GM18511 (cell line): ENCODE measurements around the gene PPP2R3A.
A peak's percentile ranks its signal among the peaks of the same experiment; 100 is the strongest.

Experiments
- ATAC-seq: cut with Tn5 transposase; IDR thresholded peaks from one replicate; pipeline ENCODE4 v1.9.1; 2021; ENCODE audit warnings: mild to moderate bottlenecking, moderate library complexity; ENCODE audit not compliant: unreplicated experiment

The PPP2R3A gene

DNA sequence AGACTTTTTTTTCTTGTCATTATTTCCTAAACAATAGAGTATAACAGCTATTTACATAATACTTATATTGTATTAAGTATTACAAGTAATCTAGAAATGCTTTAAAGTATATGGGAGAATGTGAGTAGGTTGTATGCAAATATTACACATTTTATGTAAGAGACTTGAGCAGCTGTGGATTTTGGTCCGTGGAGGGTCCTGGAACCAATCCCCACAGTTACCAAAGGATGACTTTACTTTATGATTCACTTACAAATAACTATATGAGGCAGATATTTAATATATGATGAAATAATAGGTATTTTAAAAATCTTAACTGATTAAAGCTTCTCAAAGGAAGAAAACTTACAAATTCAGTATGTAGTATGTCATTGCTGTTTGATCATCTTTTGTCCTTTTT lies 56.3 kb downstream of the PPP2R3A start:
- ATAC-seq, result no peak

DNA sequence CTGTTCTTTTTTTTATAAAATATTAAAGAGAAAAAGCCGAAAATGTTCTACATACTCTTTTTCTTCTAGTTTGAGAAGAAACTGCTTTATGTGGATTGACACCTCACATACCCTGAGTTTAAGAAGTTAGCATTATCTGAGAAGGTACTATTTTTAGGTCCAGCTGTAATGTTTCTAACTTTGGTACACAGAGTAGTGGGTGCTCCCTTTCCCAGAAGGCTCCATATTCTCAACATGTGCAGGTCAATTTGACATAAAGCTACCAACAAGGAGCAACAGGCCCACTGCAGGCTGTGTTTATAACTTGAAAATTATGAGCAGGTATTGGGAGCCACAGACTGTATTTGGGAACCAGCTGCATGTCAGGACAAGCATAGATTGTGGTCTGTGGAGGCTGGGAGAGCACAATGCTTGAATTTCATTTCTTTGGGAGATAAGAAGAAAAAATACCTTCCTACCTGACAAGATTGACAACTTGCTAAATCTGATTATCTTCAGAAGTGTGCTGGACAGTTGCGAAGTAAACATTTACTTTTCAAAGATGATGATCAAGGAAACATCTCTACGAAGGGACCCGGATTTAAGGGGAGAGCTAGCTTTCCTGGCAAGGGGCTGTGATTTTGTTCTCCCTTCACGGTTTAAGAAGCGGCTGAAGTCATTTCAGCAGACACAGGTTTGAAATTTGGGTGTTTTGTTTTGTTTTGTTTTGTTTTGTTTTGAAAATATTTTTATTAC lies 57.2 kb downstream of the PPP2R3A start:
- ATAC-seq, result no peak

DNA sequence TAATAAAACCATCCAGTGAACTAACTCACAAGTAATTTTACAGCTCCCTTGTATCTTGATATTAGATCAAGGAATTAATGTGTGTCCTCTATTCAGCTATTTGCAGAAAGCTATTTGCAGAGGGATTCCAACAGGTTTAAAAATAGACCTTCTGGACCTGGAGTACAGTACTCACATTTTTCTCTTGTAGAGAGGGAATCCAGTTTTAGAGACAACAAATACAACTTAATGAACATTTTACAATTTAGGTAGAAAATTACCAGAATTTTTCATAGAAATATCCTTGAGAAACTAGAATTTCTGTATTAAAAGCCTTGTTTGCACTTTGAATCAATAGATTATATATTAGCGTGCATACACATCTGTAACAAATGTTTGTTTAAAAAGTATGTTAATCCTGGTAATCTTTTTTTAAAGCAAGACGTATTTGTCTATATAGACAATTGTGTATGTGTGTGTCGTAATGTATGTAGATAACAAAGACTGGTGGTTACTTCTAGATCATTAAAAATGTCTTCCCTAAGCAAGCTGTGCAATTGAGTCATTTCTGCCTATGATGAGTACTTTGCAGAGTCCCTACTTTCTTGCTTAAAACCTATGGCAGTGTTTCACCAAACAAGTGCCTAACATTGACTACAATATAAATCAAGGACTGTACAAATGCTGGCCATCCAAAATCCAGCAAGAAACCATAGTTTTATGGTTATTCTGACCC lies 57.9 kb downstream of the PPP2R3A start:
- ATAC-seq, result no peak

DNA sequence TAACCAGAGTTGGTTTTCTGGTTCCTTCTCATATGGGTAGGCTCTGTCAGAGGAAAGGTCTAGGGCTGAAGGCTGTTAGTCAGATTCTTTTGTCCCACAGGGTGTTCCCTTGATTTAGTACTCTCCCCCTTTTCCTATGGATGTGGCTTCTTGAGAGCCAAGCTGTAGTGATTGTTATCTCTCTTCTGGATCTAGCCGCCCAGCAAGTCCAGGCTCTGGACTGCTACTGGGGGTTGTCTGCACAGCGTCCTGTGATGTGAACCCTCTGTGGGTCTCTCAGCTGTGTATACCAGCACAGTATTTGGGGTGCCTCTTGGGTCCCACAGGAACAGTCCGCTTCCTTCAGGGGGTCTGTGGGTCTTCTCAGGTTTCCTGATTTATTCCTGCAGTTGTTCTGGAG lies 70.8 kb downstream of the PPP2R3A start:
- no peak for ATAC-seq

DNA sequence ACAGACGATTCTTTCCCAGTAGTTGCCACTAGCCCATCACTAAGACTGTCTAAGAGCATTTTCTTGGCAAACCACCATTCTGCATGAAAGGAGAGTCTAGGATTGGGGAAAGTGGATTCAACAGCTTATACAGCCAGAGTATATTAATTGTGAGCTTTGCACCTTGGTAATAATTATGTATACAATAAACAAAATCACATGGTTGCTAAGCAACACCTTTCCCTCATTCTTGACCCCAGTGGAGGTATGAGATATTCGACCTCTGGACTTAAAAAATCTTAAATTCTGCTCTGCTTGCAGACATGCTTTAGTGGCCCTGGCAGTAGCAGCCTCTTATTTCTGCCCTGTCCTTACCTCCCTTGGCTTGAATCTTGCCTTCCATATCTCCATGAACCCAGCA lies 73.1 kb downstream of the PPP2R3A start:
- ATAC-seq, result no peak

DNA sequence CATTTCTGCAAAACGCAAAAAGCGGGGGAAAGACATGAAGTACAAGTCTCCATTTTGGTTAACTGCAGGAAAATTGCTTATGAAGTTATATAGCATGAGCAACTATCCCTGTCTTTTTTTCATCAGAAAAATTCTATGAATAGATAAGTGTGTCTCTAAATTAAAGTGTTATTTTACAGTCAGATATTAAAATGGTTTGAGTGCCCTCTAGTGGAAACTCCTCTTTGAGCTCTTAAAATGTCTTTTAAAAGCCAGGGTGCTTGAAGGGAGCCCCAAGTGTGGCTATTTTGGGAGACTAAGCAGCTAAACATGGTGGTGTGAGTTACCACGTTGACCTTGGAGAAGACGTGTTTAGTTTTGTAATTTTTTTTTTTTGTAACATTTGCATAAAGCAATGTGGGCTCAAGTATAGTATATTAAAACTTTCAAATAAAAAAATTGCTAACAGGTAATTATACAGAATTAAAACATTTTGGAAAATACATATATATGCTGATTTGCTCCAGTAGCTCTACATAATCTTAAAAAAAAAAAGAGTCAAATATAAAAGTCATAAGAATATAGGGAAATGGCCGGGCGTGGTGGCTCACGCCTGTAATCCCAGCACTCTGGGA lies 77.2 kb downstream of the PPP2R3A start:
- no peak for ATAC-seq

DNA sequence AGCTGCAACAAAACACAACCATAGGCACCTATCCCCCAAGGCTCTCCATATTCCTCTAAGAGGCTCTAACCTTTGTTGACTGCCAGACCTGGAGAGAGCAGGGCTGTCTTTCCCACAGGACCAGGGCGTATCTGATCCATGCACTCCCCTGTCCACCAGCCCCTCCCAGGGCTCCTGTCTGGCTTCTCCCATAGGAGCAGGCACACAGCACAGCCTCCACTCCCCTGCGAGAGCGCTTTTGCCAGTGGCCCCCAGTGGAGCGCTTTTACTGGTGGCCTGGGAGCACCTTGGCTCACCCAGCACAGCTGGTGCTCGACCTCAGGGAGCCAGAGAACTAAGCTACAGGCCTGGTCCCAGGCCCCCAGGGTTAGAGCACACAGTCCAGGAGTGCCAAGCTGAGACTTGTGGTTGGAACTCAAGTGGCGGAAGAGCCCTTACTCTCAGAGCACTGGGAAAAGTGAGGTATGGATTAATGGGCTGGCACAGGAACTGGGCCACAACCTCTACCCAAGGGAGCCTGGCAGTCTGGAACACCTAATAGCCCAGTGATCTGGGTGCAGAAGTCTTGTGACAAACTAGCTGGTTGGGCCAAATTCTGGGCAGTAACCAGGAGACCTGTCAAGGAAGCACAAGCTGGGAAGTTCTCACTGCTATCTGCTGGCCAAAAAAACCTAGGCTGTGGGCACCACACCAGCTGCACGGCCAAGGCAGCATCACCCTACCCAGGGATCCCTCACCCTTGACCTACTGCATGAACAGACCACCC lies 79.6 kb downstream of the PPP2R3A start:
- ATAC-seq, result no peak

DNA sequence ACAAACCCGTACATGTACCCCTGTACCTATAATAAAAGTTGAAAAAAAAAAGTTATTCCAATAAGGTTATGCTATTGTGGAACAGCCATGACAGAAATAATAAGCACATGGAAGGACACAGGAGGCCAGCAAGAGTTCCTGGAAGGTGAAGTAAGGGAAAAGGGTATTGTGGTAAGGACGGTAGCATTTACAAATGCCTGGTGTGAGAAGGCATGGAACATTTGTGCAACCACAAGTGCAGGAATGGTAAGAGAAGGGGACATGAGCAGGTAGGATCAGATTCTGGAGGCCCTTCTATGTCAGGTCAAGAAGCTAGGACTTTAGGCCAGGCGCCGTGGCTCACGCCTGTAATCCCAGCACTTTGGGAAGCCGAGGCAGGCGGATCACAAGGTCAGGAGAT lies 82.5 kb downstream of the PPP2R3A start:
- ATAC-seq, result no peak

DNA sequence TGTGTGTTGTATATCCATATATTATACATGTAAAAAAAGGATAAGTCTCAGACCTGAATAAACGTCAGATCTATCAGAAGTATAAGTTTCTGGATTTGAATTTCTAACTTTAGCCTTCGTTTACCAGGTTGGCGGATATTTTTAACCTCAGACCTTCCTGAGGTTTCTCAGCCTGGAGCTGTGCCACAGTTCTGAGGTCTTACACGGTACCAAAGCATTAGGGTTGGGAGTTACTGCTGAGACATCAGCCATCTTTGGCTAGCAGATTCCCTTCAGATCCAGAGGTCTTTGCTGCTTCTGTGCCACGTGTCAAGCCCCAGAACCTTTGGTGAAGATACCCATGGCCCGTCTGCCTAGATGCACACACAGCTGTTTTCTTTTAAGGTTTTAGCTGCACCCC lies 84.7 kb downstream of the PPP2R3A start:
- no peak for ATAC-seq

DNA sequence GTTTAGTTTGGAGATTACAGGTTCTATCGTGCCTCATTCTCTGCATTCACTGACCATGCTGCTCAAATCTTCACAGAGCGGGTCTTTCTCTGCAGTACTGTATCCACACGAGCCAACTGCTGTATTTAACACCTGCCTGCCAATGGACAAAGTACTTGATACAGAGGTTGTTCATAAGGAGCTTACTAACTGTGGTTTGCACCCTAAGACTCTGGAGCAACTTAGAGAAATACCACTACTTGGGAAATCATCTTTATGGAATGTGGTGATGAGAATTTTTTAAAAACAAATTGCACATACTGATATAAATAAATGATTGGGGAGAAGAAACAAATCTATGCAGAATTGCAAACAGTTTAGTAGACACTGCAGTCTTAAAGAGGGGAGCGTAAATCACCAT lies 90.0 kb downstream of the PPP2R3A start:
- ATAC-seq, result no peak

DNA sequence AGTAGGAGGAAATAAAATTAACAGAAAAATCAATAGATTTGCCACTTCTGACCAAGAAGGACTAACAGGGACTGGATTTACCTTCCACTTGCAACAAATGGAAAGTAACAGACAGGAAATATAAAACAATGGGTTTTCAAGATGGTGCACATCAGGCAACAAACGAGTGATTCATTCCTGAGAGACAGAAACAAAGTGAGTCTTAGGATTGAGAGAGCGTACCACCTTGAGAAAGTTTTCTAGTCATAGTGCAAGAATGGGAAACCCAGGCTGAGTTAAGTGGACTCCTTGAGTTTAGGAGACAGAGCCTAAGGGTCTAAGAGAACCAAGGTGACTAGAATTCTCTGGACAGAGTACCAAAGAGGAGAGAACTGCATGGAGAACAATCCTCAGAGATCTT lies 101.7 kb downstream of the PPP2R3A start:
- no peak for ATAC-seq

DNA sequence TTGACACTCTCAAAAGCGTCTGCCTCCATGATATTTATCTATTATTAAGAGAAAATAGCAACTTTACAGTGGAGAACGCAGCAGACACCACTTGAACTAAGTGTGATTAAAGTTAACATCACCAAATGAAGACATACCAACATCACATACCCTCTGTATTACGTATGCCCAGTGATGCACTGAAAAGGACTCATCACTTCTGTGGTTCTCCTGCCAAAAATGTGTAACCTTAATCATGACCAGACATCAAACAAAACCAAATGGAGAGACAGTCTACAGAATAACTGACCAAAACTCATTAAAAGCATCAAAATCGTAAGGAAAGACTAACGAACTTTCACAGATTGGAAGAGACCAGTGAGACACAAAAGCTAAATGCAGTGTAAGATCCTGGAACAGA lies 103.2 kb downstream of the PPP2R3A start:
- no peak for ATAC-seq

DNA sequence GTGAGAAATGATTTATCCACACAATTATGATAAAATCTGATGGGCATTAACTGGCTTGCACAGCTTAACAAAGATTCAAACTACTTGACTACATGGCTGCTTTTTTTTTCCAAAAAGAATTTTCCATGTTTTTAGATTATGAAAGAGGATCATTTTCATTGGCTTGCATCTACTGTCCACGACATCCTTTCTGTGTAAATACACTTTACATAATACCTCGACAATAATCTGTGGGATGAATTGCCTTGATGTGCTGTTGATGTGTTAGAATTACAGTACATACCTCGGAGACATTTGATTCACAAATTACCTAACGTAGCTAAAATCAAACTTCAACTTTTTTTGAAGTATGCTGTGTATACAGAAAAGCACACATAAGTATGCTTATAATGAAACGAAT lies 104.4 kb downstream of the PPP2R3A start:
- no peak for ATAC-seq

DNA sequence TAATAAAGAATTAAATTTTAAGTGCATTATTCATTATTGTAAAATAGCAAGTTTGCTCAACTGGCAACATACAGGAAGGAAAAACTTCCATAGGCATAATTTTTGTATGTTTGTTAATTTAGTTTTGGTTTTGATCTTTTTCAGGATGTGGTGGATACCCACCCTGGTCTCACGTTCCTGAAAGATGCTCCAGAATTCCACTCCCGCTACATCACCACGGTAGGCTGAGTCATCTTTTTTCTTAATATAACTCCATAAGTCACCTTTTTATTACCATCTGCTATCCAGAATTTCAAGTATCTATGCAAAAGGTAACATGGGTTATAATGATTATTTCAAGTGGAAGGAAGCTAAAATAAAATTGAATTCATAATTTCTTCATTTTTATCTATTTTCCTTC lies 104.8 kb downstream of the PPP2R3A start:
- no peak for ATAC-seq

DNA sequence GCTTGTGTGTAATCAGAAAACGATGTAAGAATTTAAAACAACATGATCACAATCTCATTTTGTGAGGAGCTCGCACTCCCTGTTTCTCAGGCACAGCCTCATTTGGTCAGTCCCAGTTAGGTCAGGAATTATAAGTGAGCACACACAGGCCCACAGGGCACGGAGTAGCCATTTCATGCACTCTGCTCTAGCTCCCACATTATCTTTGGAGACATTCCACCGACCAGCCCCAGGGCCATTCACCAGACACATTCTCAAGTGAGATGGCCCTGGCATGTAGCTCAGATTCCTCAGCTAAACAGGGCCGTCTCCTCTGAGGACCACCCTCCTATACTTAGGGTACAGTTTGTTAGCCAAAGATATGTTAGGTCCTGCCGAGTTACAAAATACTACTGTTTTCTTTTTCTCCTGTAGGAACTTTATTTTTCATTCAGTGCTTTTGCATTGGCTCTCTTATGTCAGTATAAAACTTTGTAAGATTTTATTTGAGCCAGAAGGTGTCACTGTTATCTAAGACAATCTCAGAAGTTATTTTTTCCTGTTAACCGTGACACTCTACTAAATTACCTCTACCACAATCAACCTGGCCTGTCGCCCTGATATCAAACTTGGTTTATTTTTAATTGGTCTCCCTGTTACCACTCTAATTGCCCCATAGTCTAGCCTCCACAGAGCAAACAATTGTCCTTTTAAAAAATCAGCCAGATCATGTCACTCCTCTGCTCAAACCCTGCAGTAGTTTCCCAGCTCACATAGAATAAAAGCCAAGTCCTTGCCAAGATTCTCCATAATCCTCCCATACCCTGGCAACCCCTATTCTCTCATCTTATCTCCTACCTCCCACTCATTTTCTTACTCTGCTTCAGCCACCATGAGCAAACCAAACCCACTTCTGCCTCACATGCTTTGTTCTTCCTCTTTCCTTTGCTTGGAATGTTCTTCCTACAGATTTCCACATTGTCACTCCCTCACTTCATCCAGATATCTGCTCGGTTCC lies 105.7 kb downstream of the PPP2R3A start:
- no peak for ATAC-seq

DNA sequence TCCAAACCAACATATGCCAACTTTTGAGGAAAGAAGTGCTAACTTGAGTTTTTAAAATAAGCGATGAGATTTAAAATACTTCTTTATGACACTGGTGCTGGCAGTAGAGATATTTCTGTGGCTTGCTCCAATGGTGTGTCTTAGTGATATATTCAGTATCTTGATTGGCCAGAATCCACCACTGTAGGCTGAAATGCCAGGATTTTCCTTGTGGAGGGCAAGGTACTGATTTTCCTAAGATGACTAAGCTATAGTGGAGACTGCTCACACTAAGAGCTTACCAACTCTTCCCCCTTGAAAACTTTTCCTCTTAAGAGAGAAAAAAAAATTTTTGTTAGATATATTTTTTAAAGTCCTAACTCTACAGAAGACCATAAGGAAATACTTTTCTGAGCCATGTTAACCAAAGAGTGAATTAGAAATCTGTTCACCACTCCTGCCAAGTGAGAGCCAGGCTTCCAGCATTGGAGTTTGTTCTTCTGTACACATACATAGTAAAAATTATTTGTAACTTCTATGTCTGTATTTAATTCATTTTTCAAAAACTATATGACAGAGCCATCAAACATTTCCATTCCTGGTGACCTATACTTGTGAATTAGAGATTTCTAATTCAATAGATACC lies 109.1 kb downstream of the PPP2R3A start:
- no peak for ATAC-seq

DNA sequence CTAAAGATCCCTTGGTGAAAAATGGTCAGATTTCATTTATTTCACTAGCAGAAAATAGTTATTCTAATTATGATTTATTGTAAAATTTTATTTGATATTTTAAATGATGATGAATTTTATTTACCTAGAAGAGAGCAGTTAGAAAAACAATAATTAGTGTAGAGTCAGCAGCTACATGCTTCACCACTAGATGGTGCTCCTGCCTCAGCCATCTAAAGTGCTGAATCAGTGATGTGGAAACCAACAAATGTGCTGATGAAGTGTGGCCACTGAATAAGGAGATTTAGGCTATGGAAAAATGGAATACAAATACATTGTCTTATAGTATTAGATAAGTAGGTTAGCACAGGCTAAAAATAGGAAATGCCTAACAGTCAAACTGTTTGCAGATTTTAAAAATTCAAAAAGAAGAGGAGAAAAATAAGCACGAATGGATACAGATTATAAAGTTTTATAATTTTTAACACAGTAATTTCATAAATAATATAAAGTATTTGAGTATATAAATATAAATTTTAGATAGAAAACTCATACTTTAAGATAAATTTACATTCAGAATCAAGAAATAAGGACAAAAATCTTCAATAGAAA lies 109.8 kb downstream of the PPP2R3A start:
- ATAC-seq, result peak; percentile 48

DNA sequence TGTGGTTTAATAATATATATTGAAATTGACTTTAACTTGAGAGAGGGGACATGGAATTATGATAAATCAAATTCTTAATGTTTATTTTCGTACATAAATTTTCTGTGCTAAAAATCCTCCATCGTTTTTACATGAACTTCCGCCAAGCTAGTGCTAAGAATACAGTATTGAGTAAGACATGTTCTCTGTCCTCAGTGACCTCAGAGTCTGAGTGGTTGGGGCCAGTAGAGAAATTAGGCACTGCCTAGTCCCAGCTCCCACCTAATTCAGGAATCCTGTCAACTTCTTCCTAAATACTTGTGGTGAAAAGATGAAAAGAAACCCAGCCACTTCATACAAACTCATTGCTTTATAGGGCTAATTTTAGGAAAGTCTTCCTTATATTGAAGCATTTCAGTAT lies 110.3 kb downstream of the PPP2R3A start:
- ATAC-seq, result no peak
